Measurements from ENCODE around the gene LIPE.

LIPE gene

GRCh38 chr19:42380155-42380554 is 47.0 kb downstream of the LIPE start:
- no peak for DNase-seq (ENCODE audit: low spot score)

GRCh38 chr19:42378225-42379215 is 48.7 kb downstream of the LIPE start:
- DNase-seq (ENCODE audit: low spot score) = no peak

- DNase-seq (ENCODE audit: low spot score) = no peak
These were observed 51.0 kb downstream of the LIPE start for GRCh38 chr19:42376177-42376555.

DNA sequence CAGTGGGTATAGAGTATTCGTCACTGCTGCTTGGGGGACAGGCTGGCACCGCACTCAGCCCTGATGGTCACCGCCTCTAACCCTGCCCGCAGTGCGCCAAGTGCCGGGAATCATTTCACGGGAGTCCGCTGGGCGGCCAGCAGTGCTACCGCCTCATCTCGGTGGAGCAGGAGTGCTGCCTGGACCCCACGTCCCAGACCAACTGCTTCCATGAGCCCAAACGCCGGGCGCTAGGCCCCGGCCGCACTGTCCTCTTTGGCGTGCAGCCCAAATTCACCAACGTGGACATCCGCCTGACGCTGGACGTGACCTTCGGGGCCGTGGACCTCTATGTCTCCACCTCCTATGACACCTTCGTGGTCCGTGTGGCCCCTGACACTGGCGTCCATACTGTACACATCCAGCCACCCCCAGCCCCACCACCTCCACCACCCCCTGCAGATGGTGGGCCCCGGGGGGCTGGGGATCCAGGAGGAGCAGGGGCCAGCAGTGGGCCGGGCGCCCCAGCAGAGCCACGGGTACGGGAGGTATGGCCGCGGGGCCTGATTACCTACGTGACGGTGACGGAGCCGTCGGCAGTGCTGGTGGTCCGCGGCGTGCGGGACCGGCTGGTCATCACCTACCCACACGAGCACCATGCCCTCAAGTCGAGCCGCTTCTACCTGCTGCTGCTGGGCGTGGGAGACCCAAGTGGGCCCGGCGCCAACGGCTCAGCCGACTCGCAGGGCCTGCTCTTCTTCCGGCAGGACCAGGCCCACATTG is 51.6 kb downstream of the LIPE start:
- DNase-seq (ENCODE audit: low spot score) = no peak

GRCh38 chr19:42374826-42375376 is 52.3 kb downstream of the LIPE start:
- no peak for DNase-seq (ENCODE audit: low spot score)

DNA sequence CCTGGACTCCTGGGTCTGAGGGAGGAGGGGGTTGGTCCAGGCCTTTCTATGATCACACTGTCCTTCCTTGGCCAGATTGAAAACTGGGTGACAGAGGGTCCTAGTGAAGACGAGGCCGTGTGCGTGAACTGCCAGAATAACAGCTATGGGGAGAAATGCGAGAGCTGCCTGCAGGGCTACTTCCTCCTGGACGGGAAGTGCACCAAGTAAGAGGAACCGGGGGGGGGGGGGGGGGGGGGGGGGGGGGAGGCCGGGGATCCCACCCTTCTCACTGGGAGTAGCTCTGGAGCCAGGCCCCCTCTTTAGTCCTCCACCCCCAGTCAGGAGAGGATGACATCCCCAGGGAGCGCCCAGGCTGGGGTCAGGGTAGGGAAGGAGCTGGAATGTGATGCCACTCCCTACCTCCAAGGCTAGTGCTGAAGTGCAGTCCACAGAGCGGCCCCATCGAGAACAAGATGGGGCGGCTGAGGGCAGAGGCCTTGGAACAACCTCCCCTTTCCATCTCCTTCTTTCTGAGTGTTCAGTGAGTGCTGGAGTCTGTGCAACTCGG is 56.5 kb downstream of the LIPE start:
- DNase-seq (ENCODE audit: low spot score) = no peak

- no peak for DNase-seq (ENCODE audit: low spot score)
These were observed 57.1 kb downstream of the LIPE start for GRCh38 chr19:42370068-42370520.

GRCh38 chr19:42369433-42370067 is 57.6 kb downstream of the LIPE start:
- no peak for DNase-seq (ENCODE audit: low spot score)

DNA sequence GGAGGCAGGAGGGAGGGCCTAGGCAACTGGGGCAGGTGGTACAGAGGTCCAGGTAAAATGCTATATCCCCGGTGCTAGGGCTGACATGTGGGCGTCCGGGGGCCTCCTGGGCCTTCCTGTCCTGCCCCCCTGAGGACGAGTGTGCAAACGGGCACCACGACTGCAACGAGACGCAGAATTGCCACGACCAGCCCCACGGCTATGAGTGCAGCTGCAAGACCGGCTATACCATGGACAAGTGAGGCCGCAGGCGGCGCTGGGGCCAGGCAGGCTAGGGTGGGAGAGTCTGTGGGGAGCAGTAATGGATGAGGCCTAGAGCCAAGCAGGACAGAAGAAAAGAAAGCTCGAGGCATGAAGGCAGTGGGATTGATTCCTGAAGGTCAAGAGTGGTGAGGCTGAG is 58.4 kb downstream of the LIPE start:
- no peak for DNase-seq (ENCODE audit: low spot score)

- DNase-seq (ENCODE audit: low spot score) = no peak
These were observed 58.8 kb downstream of the LIPE start for GRCh38 chr19:42368360-42368759.

GRCh38 chr19:42367929-42368328 is 59.3 kb downstream of the LIPE start:
- DNase-seq (ENCODE audit: low spot score) = no peak

- DNase-seq (ENCODE audit: low spot score) = no peak
These were observed 60.5 kb downstream of the LIPE start for GRCh38 chr19:42366673-42367072.

GRCh38 chr19:42363614-42364346 is 63.4 kb downstream of the LIPE start:
- no peak for DNase-seq (ENCODE audit: low spot score)

- no peak for DNase-seq (ENCODE audit: low spot score)
These were observed 64.2 kb downstream of the LIPE start for GRCh38 chr19:42362891-42363440.

- DNase-seq (ENCODE audit: low spot score) = no peak
These were observed 64.8 kb downstream of the LIPE start for GRCh38 chr19:42362342-42362741.

- DNase-seq (ENCODE audit: low spot score) = no peak
These were observed 65.7 kb downstream of the LIPE start for GRCh38 chr19:42361545-42361910.

DNA sequence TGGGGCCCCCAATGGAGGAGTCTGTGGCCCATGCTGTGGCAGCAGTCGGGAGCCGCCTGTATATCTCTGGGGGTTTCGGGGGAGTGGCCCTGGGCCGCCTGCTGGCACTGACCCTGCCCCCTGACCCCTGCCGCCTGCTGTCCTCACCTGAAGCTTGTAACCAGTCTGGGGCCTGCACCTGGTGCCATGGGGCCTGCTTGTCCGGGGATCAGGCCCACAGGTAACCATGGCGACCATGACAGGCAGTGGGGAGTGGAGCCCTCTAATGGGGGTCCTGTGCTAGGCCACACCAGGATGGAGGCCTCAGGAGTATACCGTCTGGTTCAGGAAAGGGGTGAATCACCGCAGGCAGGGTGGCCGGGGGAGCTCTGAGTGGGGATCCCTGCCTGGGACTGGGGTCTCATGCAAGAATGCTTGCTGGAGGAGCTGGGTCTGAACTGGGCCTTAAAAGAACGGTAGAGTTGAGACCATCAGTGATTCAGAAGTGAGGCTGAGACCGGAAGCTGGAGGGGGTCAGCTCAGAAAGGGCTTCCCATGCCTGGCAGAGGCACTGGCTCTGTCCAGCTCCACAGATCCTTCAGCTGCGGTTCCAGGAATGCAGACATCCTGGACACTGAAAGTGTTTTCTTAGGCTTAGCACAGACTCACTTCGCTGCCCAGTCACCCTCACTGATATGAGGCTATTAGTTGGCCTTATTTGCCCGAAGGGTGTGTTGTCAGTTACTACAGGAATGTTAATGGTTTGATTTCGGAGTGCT is 66.2 kb downstream of the LIPE start:
- no peak for DNase-seq (ENCODE audit: low spot score)

- DNase-seq (ENCODE audit: low spot score) = no peak
These were observed 69.9 kb downstream of the LIPE start for GRCh38 chr19:42357290-42357689.

DNA sequence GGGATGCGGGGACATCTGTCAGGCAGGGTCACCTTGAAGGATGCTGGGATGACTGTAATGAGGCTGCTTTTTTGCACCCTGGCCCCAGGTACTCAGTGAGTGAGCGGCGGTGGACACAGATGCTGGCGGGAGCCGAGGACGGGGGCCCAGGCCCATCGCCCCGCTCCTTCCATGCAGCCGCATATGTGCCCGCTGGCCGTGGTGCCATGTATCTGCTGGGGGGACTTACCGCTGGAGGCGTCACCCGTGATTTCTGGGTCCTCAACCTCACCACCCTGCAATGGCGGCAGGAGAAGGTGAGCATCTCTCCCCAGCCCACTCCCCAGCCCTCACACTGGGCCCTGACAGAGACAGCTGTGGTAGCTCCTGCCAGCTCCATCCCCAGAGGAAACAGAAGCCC is 70.5 kb downstream of the LIPE start:
- no peak for DNase-seq (ENCODE audit: low spot score)

DNA sequence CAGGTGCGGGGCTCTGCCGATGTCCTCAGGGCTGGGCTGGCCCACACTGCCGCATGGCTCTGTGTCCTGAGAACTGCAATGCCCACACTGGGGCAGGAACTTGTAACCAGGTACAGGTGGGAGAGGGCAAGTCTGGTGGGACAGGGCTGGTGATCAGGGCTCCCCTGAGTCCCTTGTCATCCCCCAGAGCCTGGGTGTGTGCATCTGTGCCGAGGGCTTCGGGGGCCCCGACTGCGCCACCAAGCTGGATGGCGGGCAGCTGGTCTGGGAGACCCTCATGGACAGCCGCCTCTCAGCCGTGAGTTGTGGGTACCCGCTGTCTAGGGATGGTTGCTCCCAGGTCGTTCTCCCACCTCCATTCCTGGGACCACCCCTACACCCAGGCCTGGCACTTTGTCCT is 71.3 kb downstream of the LIPE start:
- DNase-seq (ENCODE audit: low spot score) = no peak

Measured in CD4-positive, alpha-beta T cell treated with Interleukin-6 at 100 ng/mL for 8 hours (primary cell).